Aorta (tissue), 5 donors: ENCODE data around the gene CLCN7. TPM values are rescaled to one million over a fixed set of nuclear protein-coding genes. Genes with fewer than 3 reads are reported as not detected.

Experiments used
- ATAC-seq: fragments of 200-7000 bp; cut with Tn5 transposase; one replicate; pipeline ENCODE4 v1.9.1; 2022; ENCODE audit warnings: moderate library complexity; ENCODE audit not compliant: low FRiP score
- DNase-seq, 2 donors: peaks; one replicate each; pipeline ENCODE4 v3.0.0-alpha.2; 2020
- H3K27ac ChIP-seq, 2 donors: one replicate each; pipeline ENCODE4 v1.5.1; 2013; ENCODE audit warnings: low read length in 2 of 2, mild to moderate bottlenecking in 2 of 2, moderate library complexity in 2 of 2, control low read depth in 1 of 2, inconsistent platforms in 1 of 2, low read depth in 1 of 2
- H3K27me3 ChIP-seq, 2 donors: one replicate each; pipeline ENCODE4 v1.6.1; 2013; ENCODE audit warnings: control low read depth in 1 of 2, low read length in 1 of 2, mild to moderate bottlenecking in 1 of 2, moderate library complexity in 1 of 2; ENCODE audit not compliant: insufficient read depth in 2 of 2, control insufficient read depth in 1 of 2
- H3K36me3 ChIP-seq, 2 donors: one replicate each; pipeline ENCODE4 v1.6.1; 2013; ENCODE audit warnings: control low read depth in 1 of 2, low read length in 1 of 2, mild to moderate bottlenecking in 1 of 2; ENCODE audit not compliant: insufficient read depth in 2 of 2, control insufficient read depth in 1 of 2
- H3K4me1 ChIP-seq, 2 donors: one replicate each; pipeline ENCODE4 v1.6.1; 2013; ENCODE audit warnings: low read length in 2 of 2, control low read depth in 1 of 2, mild to moderate bottlenecking in 1 of 2, moderate library complexity in 1 of 2; ENCODE audit not compliant: insufficient read depth in 2 of 2, control insufficient read depth in 1 of 2
- H3K4me3 ChIP-seq, 2 donors: one replicate each; pipeline ENCODE4 v1.5.1; 2013; ENCODE audit warnings: low read length in 2 of 2, control low read depth in 1 of 2, mild to moderate bottlenecking in 1 of 2
- H3K9me3 ChIP-seq: one replicate; pipeline ENCODE4 v1.6.1; 2013; ENCODE audit warnings: mild to moderate bottlenecking, low read length; ENCODE audit not compliant: control insufficient read depth
- WGBS, 2 donors: extraction: QIAGEN DNeasy Blood & Tissue Kit; methylation state at CpG; one replicate each; pipeline ENCODE4 v1.1.7; 2013; 5-methylcytosine and 5-hydroxymethylcytosine counted together
- intact Hi-C, 2 donors: fragments of 100-400 bp; cut with DNase I; formaldehyde crosslinking; loops; one replicate each; pipeline versions ENCODE4 v1.14.2 to v1.15.0; 2022
- polyA plus RNA-seq, 2 donors: library from polyadenylated mRNA; stranded (reverse); fragments of 200-250 nt; gene quantifications; one replicate each; pipeline ENCODE4 v1.2.3, GENCODE V29; 2013
- total RNA-seq, 2 donors: library from RNA; stranded (reverse); fragmentation: NEBNext Ultra II Directional; extraction: Animal tissue kit (Norgen Biotek cat#: 25700); gene quantifications; one replicate each; pipeline ENCODE4 v1.2.1, GENCODE V29; 2021
- donor health status: healthy with polysubstance abuse.
- donor health status: Bipolar disorder and iron deficiency.
- donor health status: DM: no; HTN: no; CAD: no.
- donor health status: DM: no; HTN: no; CAD: no.
- donor health status: DM: yes; HTN: yes; CAD: no.

The CLCN7 gene
- total and polyA plus RNA-seq, 4 donors, result 14.5 to 90.9 (median 67.0) TPM

- H3K27ac ChIP-seq, result no peak overlapping the region
- intact Hi-C loops, result no loop called here
- ATAC-seq, result no peak
- no peaks in the 10 kb centered on the region for H3K4me1 ChIP-seq
- H3K36me3 ChIP-seq, result no peaks in the 10 kb centered on the region
- DNase-seq, result no peak
- no peaks in the 10 kb centered on the region for H3K27me3 ChIP-seq
- H3K9me3 ChIP-seq, result no peaks in the 10 kb centered on the region
- WGBS, 2 donors, result 87% methylated on average over 29 to 32 of the region's 32 CpGs
- H3K4me3 ChIP-seq, result no peak overlapping the region
These were observed 38.7 kb downstream of the CLCN7 start for GRCh38 chr16:1435921-1436697.

DNA sequence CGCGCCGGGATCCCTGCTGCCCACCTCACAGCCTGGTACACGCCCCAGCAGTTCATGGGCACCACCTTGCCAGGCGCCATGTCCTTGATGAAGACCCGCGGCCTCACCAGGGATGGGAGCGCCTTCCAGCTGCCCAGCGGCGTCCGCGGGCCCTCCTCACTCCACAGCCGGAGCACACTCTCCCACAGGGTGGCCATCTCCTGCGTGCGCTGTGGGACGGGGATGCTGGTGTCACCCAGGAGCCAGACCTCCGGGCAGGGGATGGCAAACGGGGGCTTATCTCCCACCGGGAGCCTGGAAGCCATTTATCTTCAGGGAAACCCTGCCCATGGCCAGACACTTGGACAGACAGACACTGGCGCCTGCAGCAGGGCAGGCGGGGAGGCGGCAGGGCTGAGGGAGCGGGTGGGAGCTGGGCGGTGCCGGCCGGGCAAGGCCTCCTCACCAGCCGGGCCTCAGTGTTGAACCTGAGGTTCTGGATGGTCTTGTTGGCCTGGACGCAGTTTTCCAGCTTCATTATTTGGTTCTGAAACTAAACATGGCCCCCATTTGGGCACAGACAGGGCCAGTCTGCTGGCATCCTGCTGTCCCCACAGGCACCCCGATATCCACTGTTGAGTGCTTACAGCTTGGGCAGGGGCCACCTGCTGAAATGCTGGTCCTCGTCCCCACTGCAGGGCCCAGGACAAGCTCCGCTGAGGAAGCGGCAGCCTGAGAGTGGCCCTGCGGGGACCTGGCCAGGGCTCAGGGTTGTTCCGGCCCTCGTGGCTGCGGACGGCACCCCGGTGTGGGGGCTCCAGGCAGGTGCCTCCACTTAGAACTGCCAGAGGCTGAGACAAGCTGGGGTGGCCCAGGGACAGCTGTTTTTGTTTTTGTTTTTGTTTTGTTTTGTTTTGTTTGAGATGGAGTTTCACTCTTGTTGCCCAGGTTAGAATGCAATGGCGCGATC is 39.9 kb downstream of the CLCN7 start:
- no peaks in the 10 kb centered on the region for H3K36me3 ChIP-seq
- intact Hi-C loops, result no loop called here
- no peak overlapping the region for H3K4me3 ChIP-seq
- DNase-seq (no peak), ATAC-seq (no peak)
- no peaks in the 10 kb centered on the region for H3K4me1 ChIP-seq
- WGBS, 2 donors, result 92 to 93% methylated on average over 35 to 40 of the region's 40 CpGs
- H3K27ac ChIP-seq, result no peak overlapping the region
- no peaks in the 10 kb centered on the region for H3K27me3 ChIP-seq
- no peaks in the 10 kb centered on the region for H3K9me3 ChIP-seq

GRCh38 chr16:1433756-1434155 is 41.1 kb downstream of the CLCN7 start:
- DNase-seq, result no peak
- ATAC-seq, result no peak
- H3K27me3 ChIP-seq, result no peaks in the 10 kb centered on the region

DNA sequence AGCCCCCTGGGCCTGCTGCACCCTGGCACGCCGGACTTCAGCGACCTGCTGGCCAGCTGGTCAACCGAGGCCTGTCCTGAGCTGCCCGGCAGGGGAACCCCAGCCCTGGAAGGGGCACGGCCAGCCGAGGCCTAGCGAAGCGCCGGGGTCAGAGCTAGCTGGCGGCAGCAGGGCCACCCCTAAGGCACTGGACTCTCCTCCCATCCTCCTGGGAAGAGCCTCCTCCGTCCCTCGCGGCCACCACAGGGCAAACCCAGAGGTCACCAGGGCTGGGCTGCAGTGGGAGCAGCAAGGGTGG is 41.6 kb downstream of the CLCN7 start:
- DNase-seq (no peak), ATAC-seq (no peak)
- no peaks in the 10 kb centered on the region for H3K9me3 ChIP-seq
- no peak overlapping the region for H3K4me3 ChIP-seq
- H3K36me3 ChIP-seq, result no peaks in the 10 kb centered on the region
- H3K27ac ChIP-seq, result no peak overlapping the region
- H3K4me1 ChIP-seq, result no peaks in the 10 kb centered on the region
- 93 to 95% methylated on average over 14 of the region's 14 CpGs for WGBS, 2 donors
- intact Hi-C loops, result no loop called here
- H3K27me3 ChIP-seq, result no peaks in the 10 kb centered on the region

More at GRCh38 chr16:1433756-1434155, 41.1 kb downstream of the CLCN7 start:
- Histone ChIP-seq H3K4me3 (no peak overlapping the region), H3K27ac (no peak overlapping the region), H3K4me1 (no peaks in the 10 kb centered on the region), H3K9me3 (no peaks in the 10 kb centered on the region), H3K36me3 (no peaks in the 10 kb centered on the region)
- 69 to 70% methylated on average over 18 to 22 of the region's 22 CpGs for WGBS, 2 donors
- intact Hi-C loops, result no loop called here

DNA sequence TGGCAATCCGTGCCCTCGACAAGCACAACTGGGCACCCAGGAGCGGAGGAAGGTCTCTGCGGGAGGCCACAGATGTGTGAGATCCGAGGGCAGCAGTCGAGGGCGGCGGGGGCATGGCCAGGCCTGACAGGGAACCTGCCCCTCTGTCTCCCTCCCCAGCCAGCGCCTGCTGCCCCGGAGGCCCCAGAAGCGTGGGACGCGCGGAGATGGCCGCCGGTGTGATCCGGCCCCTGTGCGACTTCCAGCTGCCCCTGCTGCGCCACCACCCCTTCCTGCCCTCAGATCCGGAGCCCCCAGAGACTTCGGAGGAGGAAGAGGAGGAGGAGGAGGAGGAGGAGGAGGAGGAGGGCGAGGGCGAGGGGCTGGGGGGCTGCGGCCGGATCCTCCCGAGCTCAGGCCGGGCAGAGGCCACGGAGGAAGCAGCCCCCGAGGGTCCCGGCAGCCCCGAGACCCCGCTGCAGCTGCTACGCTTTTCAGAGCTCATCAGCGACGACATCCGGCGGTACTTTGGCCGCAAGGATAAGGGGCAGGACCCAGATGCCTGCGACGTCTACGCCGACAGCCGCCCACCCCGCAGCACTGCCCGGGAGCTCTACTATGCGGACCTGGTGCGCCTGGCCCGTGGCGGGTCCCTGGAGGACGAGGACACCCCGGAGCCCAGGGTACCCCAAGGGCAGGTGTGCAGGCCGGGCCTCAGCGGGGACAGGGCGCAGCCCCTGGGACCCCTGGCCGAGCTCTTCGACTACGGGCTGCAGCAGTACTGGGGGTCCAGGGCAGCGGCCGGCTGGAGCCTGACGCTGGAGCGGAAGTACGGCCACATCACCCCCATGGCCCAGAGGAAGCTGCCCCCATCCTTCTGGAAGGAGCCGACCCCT is 42.2 kb downstream of the CLCN7 start:
- H3K4me1 ChIP-seq, result no peaks in the 10 kb centered on the region
- WGBS, 2 donors, result 91% methylated on average over 55 to 63 of the region's 63 CpGs
- no peaks in the 10 kb centered on the region for H3K36me3 ChIP-seq
- H3K9me3 ChIP-seq, result no peaks in the 10 kb centered on the region
- H3K27ac ChIP-seq, result no peak overlapping the region
- intact Hi-C loops, result no loop called here
- no peaks in the 10 kb centered on the region for H3K27me3 ChIP-seq
- no peak for DNase-seq
- no peak for ATAC-seq
- H3K4me3 ChIP-seq, result no peak overlapping the region

DNA sequence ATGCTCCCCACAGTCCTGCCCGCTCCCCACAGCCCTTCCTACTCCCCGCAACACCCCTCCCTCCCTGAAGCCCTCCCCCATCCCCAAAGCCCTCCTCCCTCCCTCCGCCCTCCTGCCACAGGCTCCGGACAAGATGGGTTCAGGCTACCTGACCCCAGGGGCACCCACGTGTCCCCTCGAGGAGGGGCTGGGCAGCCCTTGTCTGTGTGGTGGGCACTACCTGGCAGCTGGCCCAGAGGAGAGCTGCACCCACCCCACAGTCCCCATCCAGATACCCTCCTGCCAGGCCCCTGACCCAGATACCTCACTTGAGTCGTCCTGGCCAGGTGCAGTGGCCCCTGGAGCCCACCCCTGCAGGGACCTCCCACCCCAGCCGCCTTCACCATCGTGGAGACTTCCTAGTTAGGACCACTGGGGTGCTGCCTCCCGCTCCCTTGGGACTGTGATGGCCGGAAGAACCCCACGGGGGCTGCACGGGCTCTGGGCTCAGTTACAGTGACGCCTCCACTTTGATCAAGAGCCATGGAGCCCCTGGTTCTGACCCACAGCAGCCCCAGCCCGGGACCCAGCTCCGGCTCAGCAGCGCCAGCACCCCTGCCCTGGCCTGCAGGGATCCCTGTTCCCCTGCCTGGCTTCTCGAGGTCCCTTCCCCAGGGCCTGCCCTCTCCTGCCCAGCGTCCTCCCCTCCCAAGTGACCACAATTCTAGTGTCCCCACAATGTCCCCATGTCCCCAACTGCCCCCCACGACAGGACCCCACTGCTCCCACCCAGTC is 43.1 kb downstream of the CLCN7 start:
- WGBS, 2 donors, result 87 to 95% methylated on average over 18 to 20 of the region's 20 CpGs

DNA sequence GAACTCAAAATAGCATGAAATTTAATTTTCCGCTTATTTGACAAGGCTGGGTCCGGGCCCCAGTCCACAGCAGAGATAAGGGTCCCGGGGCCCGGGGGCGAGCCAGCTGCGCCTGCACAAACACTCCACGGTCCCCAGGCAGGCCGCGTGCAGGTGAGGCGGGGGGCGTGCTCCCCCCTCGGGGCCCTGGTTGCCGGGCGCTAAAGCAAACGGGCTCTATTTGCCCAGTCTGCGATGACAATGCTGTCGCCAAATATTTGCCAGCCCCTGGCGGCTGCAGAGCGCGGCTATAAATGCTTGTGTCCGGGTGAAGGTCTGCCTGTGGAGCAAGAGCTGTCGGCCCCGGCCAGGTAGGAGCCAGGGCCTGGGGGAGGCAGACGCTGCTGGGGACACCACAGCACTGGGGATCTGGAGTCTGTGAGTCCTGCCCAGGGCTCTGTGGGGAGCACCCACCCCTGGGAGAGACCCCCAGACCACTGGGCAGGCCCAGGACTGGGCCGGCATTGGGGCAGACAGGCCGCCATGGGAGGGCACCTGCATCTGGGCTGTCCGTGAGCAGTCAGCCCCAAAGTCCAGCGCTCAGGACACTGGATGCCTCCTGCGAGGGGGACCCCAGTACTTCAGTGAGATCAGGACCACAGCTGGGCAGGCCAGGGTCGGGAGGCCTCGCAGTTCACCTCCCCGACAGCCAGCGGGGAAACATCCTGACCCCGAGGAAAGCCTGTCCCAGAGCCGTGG is 43.9 kb downstream of the CLCN7 start, which contains the start of gene PERCC1:
PERCC1 (plus strand) TSS at position 320 of the 738 bp plus-strand sequence. CDS start 1,516 bp downstream, outside the sequence.
- WGBS, 2 donors, result 32 to 35% methylated on average over 34 to 35 of the region's 35 CpGs
- H3K36me3 ChIP-seq, result no peaks in the 10 kb centered on the region
- ATAC-seq, result no peak
- no peaks in the 10 kb centered on the region for H3K27me3 ChIP-seq
- H3K4me3 ChIP-seq, result no peak within 1 kb of the TSS
- no peak for DNase-seq
- H3K27ac ChIP-seq, result no peak within 1 kb of the TSS
- H3K9me3 ChIP-seq, result no peaks in the 10 kb centered on the region
- no peaks in the 10 kb centered on the region for H3K4me1 ChIP-seq
- intact Hi-C loops, result no loop called here

More for the DNA sequence above, 43.1 kb downstream of the CLCN7 start:
- Histone ChIP-seq H3K36me3 (no peaks in the 10 kb centered on the region), H3K4me1 (no peaks in the 10 kb centered on the region), H3K9me3 (no peaks in the 10 kb centered on the region), H3K27ac (no peak overlapping the region), H3K4me3 (no peak overlapping the region), H3K27me3 (no peaks in the 10 kb centered on the region)
- intact Hi-C loops, result no loop called here
- DNase-seq, result no peak
- ATAC-seq, result no peak
